ENCODE data around the gene CTIF. TPM values are rescaled to one million over a fixed set of nuclear protein-coding genes. Genes with fewer than 3 reads are reported as not detected.

CTIF gene
- total RNA-seq, 1 experiment from 2014 or later = 3.5 TPM

- DNase-seq (ENCODE audit: low read depth) = no peak
Observed at GRCh38 chr18:48885924-48886400, 347.1 kb downstream of the CTIF start.

- no peak for DNase-seq (ENCODE audit: low read depth)
Observed at GRCh38 chr18:48886520-48887293, 347.9 kb downstream of the CTIF start.

GRCh38 chr18:48887294-48887904, 348.6 kb downstream of the CTIF start:
- DNase-seq (ENCODE audit: low read depth) = no peak

GRCh38 chr18:48887905-48888772, 349.3 kb downstream of the CTIF start:
- DNase-seq (ENCODE audit: low read depth) = no peak

- no peak for DNase-seq (ENCODE audit: low read depth)
Observed at GRCh38 chr18:48888773-48889080, 349.9 kb downstream of the CTIF start.

GRCh38 chr18:48889115-48889941, 350.5 kb downstream of the CTIF start:
- no peak for DNase-seq (ENCODE audit: low read depth)

DNA sequence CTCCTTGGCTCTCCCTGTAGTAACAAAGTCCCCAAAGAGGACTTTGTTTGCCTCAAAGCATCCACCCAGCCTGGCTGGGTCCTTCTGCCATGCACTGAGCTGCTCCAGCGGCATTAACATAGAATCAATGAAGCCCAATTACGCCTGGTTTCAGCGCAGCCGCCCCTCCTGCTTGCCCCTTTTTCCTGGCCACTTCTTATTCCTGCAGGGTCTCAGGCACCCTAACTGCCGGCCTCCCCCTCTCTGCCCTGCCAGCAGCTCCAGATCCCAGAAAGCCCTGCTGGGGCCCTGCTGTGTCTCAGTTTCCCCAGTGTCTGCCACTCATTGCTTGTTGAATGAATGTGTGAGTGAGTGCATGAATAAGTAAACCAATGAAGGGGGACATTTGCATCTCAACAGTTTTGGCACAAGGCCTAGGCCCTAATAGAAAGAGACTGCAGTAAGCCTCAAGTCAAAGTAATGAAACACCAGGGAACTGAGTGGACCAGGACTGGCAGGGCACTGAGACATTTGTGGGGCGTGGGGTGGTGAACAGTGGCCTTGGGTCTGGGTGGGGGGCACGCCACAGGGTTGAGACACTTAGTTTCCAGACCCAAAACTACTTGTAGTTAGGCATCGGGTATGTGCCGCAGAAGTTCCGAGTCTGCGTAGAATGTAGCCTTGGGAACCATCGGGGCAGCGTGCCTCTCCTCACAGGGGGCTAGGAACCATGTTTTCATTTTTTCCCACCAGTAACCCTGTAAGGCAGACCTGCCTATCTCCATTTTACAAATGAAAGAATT, 351.3 kb downstream of the CTIF start:
- no peak for DNase-seq (ENCODE audit: low read depth)

- no peak for DNase-seq (ENCODE audit: low read depth)
Observed at GRCh38 chr18:48891721-48892120, 352.9 kb downstream of the CTIF start.

- no peak for DNase-seq (ENCODE audit: low read depth)
Observed at GRCh38 chr18:48892146-48892855, 353.5 kb downstream of the CTIF start.

GRCh38 chr18:48893061-48893607, 354.3 kb downstream of the CTIF start:
- no peak for DNase-seq (ENCODE audit: low read depth)

- no peak for DNase-seq (ENCODE audit: low read depth)
Observed at GRCh38 chr18:48893608-48894600, 355.1 kb downstream of the CTIF start.

DNA sequence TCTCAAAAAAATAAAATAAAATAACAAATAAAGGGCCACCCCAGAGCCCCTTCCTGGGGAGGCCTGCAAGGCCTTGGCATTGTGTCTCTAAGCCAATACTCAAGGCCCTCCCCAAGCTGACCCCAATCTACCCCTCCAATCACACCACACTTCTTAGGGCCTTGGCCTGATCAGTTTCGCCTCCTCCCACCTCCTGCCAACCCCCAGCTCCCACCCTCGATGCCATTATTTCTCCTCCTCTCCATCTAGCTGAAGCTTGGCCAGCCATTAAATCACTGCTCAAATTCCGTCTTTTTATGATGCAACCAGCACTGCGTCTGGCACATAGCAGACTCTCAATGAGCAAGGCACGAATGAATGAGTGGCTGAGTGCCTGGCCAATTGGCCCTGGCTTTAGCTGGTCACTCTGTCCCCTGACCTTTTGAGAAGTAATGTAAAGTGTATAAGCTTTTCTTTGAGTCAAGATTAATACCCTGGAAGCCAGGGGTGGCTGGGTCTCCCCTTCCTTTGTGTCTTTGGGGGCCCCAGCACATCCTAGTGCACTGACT, 356.0 kb downstream of the CTIF start:
- DNase-seq (ENCODE audit: low read depth) = no peak

GRCh38 chr18:48896326-48896874, 357.6 kb downstream of the CTIF start:
- no peak for DNase-seq (ENCODE audit: low read depth)

DNA sequence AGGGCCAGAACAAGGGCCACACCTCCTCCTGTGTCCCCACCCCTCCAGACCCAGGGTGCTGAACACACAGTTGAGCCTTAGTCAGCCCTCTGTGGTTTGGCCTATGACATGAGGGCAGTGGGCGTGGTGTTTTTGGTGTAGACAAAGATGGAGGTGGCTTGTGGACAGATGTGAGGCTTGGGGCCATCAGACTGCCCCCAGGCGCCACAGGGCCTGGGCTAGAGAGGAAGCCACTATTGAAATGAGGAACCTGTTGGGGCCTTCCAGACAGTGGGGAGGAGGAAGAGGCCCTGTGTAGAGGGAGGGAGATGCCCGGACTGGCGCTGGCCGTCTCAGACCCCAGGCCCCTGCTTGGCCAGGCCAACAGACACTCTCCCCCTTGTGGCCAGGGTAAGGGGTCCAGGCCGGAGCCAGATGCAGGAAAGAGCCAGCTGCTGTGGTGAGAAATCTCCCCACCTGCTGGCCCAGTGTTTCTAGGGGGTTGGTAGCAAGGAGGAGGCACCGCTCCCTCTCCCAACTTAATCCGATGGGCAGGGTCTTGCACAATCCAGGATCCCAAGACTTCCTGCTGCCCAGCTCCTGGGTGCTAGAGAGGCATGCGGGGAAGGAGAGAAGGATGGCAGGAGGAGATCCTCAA, 358.2 kb downstream of the CTIF start:
- peak; percentile 79 for DNase-seq (ENCODE audit: low read depth)

DNA sequence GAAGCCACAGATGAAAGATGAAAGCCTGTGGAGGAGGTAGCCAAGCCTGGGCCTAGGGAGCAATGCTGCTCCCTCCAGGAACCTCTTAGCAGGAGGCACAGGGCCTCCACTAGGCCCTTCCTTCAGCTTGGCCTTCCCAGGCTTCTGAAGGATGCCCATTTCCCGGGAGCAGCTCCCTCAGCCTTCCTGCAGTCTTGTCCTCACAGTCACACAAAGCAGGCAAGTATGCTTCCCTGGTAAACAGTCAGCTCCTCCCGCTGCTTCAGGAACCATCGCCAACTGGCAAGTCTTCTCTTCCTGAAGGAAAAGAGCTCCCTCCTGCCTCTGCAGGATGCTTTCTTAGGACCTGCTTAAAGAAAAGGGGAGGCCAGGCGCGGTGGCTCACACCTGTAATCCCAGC, 358.7 kb downstream of the CTIF start:
- no peak for DNase-seq (ENCODE audit: low read depth)

DNA sequence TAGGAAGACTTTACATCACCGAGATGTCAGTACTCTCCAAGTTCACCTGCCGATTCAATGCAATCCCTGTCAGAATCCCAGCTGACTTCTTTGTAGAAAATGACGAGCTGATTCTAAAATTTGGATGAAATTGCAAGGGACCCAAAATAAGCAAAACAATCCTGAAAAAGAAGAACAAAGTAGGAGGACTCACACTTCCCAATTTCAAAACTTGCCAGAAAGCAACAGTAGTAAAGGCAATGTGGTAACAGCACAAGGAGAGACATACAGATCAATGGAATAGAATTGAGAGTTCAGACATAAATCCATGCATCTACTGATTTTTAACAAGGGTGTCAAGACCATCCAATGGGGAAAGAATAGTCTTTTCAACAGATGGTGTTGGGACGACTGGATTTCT, 359.7 kb downstream of the CTIF start:
- DNase-seq (ENCODE audit: low read depth) = no peak

DNA sequence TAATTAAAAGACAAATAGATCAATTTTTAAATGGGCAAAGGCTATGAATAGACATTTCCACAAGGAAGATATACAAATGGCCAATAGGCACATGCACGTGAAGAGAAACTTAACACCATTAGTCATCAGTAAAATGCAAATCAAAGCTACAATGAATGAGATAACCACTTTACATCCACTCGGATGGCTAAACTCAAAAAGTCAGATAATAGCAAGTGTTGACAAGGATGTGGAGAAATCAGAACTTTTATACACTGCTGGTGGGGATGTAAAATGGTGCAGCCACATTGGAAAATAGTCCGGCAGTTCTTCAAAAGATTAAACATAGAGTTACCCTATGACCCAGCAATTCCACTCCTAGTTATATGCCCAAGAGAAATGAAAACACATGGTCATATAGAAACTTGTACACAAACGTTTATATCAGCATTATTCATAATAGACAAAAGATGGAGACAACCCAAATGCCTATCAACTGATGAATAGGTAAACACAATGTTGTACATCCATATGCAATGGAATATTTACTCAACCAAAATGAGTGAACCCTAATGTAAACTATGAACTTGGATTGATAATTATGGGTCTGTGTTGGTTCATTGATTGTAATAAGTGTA, 360.8 kb downstream of the CTIF start:
- DNase-seq (ENCODE audit: low read depth) = no peak
